Activated CD4-positive, alpha-beta T cell treated with anti-CD3 and anti-CD28 coated beads for 24 hours (primary cell): ENCODE data around the gene HEBP2.

Experiments used
- DNase-seq, 2 donors: peaks; one replicate each; pipeline ENCODE4 v3.0.0-alpha.2; 2020; ENCODE audit warnings: low read depth in 2 of 2

Gene HEBP2

GRCh38 chr6:138397128-138398122, 6.6 kb upstream of the HEBP2 start:
- no peak for DNase-seq

- no peak for DNase-seq
These were observed 3.7 kb upstream of the HEBP2 start for GRCh38 chr6:138400326-138400725.

- no peak for DNase-seq
These were observed 1.8 kb upstream of the HEBP2 start for GRCh38 chr6:138401960-138402837.

GRCh38 chr6:138402838-138403187, 1.2 kb upstream of the HEBP2 start:
- DNase-seq: no peak

GRCh38 chr6:138403324-138403800, 661 bp upstream of the HEBP2 start:
- no peak for DNase-seq

- DNase-seq: no peak
These were observed 779 bp downstream of the HEBP2 start for GRCh38 chr6:138404666-138405337.

GRCh38 chr6:138405816-138406413, 1.9 kb downstream of the HEBP2 start:
- DNase-seq: no peak

GRCh38 chr6:138406443-138406842, 2.4 kb downstream of the HEBP2 start:
- no peak for DNase-seq

- no peak for DNase-seq
These were observed 6.2 kb downstream of the HEBP2 start for GRCh38 chr6:138410048-138410735.

- DNase-seq: no peak
These were observed 7.2 kb downstream of the HEBP2 start for GRCh38 chr6:138410972-138411880.

- no peak for DNase-seq
These were observed 11.1 kb downstream of the HEBP2 start for GRCh38 chr6:138415125-138415524.

- no peak for DNase-seq
These were observed 12.2 kb downstream of the HEBP2 start for GRCh38 chr6:138416206-138416605.

- no peak for DNase-seq
These were observed 13.6 kb downstream of the HEBP2 start for GRCh38 chr6:138417493-138418117.

GRCh38 chr6:138418118-138418742, 14.2 kb downstream of the HEBP2 start:
- DNase-seq: no peak

- no peak for DNase-seq
These were observed 15.7 kb downstream of the HEBP2 start for GRCh38 chr6:138419766-138420165.

- no peak for DNase-seq
These were observed 16.3 kb downstream of the HEBP2 start for GRCh38 chr6:138420356-138420755.

GRCh38 chr6:138421089-138421488, 17.1 kb downstream of the HEBP2 start:
- no peak for DNase-seq

GRCh38 chr6:138421608-138422007, 17.6 kb downstream of the HEBP2 start:
- DNase-seq: no peak

- no peak for DNase-seq
These were observed 18.8 kb downstream of the HEBP2 start for GRCh38 chr6:138422861-138423260.
